RWPE2 (cell line): ENCODE results near the gene TICAM1.

Source experiments
- ATAC-seq: fragments of 200-7000 bp; cut with Tn5 transposase; 3 replicates; pipeline ENCODE4 v1.9.1; 2021; ENCODE audit warnings: low read depth
- DNase-seq: peaks from one replicate; pipeline ENCODE4 v3.0.0-alpha.2; 2020; ENCODE audit warnings: low spot score
- H3K27ac ChIP-seq: fragments of 450-650 bp; 2 replicates; pipeline ENCODE4 v1.5.1; 2017; ENCODE audit warnings: mild to moderate bottlenecking; ENCODE audit not compliant: poor library complexity, severe bottlenecking
- H3K27me3 ChIP-seq: fragments of 250-450 bp; sonication (Bioruptor Pico); 2 replicates; pipeline ENCODE4 v1.5.1; 2021; ENCODE audit warnings: mild to moderate bottlenecking, moderate library complexity; ENCODE audit not compliant: insufficient read depth, poor library complexity, severe bottlenecking
- H3K36me3 ChIP-seq: fragments of 250-450 bp; sonication (Bioruptor Pico); 2 replicates; pipeline ENCODE4 v1.5.1; 2020; ENCODE audit warnings: low read depth, mild to moderate bottlenecking, moderate library complexity
- H3K4me1 ChIP-seq: fragments of 250-450 bp; sonication (Bioruptor Pico); 2 replicates; pipeline ENCODE4 v1.5.1; 2021; ENCODE audit warnings: mild to moderate bottlenecking, moderate library complexity; ENCODE audit not compliant: insufficient read depth, poor library complexity, severe bottlenecking
- H3K4me3 ChIP-seq: fragments of 250-450 bp; sonication (Bioruptor Pico); 2 replicates; pipeline ENCODE4 v1.5.1; 2021; ENCODE audit warnings: mild to moderate bottlenecking, moderate library complexity; ENCODE audit not compliant: severe bottlenecking
- H3K9me3 ChIP-seq: fragments of 250-450 bp; sonication (Bioruptor Pico); 2 replicates; pipeline ENCODE4 v1.5.1; 2021; ENCODE audit warnings: mild to moderate bottlenecking, moderate library complexity; ENCODE audit not compliant: severe bottlenecking
- TF ChIP-seq, protein P1 (sequence below): fragments of 450-650 bp; IDR thresholded peaks from one replicate; pipeline ENCODE4 v1.5.1; 2017; ENCODE audit warnings: mild to moderate bottlenecking, moderate library complexity; ENCODE audit not compliant: poor library complexity, severe bottlenecking

Gene TICAM1

DNA sequence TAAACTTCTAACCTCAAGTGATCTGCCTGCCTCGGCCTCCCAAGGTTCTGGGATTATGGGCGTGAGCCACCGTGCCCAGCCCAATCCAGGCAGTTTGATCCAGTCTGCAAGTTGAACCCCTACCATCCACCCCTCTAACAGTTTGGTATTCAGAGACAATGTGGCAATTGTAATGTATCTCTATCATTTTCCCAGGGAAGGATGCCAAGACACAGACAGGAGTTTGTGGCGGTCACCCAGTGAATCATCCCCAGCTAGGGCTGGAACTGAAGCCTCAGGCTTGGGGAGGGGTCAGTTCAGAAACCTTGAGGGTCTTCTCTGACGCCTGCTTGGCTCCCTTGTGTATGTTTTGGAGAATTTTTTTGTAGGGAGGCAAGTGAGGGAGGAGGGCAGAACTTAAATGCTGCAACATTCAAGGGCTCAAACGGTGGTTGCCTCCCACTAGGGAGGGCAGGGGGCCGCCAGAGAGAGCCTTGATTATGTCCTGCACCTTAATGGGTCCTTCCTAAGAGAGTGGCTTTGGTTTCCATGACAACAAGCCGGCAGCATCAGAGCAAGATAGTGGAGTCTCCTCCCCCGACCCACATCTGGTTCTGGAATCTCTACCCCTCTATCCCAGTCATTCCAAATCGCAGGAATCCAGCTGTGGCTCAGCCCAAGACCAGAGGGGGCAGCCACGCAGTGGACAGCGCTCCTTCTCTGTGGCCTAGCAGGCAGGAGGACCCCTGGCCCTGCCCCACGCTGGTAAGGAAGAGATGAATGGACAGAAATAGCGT is 54.9 kb downstream of the TICAM1 start:
- no peak overlapping the region for H3K27ac ChIP-seq

DNA sequence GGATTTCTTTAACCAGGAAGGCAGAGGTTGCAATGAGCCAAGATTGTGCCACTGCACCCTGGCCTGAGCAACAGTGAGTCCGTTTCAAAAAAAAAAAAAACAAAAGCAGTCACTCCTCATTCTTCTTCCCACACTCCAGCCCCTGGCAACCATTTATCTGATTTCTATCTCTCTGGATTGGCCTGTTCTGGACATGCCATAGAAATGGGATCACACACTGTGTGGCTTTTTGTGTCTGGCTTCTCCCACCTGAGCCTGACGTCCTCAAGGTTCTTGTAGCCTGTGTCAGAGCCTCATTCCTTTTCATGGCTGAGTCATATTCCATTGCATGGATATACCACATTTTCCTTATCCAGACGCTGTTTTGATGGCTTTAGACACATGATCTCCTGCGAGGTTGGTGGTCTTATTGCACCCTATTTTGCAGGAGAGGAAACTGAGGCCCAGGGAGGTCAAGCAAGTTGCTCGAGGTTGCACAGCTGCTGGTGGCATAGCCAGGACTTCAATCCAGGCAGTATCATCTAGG is 55.8 kb downstream of the TICAM1 start:
- TF ChIP-seq, protein P1, sequence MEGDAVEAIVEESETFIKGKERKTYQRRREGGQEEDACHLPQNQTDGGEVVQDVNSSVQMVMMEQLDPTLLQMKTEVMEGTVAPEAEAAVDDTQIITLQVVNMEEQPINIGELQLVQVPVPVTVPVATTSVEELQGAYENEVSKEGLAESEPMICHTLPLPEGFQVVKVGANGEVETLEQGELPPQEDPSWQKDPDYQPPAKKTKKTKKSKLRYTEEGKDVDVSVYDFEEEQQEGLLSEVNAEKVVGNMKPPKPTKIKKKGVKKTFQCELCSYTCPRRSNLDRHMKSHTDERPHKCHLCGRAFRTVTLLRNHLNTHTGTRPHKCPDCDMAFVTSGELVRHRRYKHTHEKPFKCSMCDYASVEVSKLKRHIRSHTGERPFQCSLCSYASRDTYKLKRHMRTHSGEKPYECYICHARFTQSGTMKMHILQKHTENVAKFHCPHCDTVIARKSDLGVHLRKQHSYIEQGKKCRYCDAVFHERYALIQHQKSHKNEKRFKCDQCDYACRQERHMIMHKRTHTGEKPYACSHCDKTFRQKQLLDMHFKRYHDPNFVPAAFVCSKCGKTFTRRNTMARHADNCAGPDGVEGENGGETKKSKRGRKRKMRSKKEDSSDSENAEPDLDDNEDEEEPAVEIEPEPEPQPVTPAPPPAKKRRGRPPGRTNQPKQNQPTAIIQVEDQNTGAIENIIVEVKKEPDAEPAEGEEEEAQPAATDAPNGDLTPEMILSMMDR = no peak
- Histone ChIP-seq H3K36me3 (no peaks in the 10 kb centered on the region), H3K9me3 (no peaks in the 10 kb centered on the region), H3K27ac (no peak overlapping the region), H3K27me3 (no peaks in the 10 kb centered on the region), H3K4me3 (no peak overlapping the region), H3K4me1 (no peaks in the 10 kb centered on the region)
- no peak for DNase-seq
- ATAC-seq = no peak

More for the DNA sequence above, 54.9 kb downstream of the TICAM1 start:
- no peaks in the 10 kb centered on the region for H3K4me1 ChIP-seq
- no peak for DNase-seq
- H3K27me3 ChIP-seq = no peaks in the 10 kb centered on the region
- no peaks in the 10 kb centered on the region for H3K36me3 ChIP-seq
- ATAC-seq = no peak
- H3K9me3 ChIP-seq = no peaks in the 10 kb centered on the region
- no peak overlapping the region for H3K4me3 ChIP-seq
- TF ChIP-seq, protein P1 = no peak

DNA sequence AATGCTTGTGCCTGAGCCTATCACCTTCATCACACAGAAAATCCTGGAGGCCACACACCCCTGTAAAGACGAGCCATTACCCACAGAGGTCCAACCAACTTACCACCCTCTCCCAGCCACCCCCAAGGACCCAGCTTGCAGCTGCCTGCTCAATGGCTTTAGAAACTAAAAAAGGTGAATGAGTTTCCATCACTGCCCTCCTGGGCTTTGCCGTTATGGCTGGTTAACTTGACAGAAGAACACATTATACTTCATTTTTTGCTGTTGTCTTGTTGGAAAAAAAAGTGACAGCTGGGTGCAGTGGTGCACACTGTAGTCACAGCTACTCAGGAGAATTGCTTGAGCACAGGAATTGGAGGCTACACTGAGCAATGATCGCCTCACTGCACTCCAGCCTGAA is 57.4 kb downstream of the TICAM1 start:
- ATAC-seq (no peak), DNase-seq (no peak)
- H3K36me3 ChIP-seq = no peaks in the 10 kb centered on the region
- no peaks in the 10 kb centered on the region for H3K27me3 ChIP-seq
- H3K27ac ChIP-seq = no peak overlapping the region
- no peaks in the 10 kb centered on the region for H3K4me1 ChIP-seq
- TF ChIP-seq, protein P1 = no peak
- no peaks in the 10 kb centered on the region for H3K9me3 ChIP-seq
- no peak overlapping the region for H3K4me3 ChIP-seq

DNA sequence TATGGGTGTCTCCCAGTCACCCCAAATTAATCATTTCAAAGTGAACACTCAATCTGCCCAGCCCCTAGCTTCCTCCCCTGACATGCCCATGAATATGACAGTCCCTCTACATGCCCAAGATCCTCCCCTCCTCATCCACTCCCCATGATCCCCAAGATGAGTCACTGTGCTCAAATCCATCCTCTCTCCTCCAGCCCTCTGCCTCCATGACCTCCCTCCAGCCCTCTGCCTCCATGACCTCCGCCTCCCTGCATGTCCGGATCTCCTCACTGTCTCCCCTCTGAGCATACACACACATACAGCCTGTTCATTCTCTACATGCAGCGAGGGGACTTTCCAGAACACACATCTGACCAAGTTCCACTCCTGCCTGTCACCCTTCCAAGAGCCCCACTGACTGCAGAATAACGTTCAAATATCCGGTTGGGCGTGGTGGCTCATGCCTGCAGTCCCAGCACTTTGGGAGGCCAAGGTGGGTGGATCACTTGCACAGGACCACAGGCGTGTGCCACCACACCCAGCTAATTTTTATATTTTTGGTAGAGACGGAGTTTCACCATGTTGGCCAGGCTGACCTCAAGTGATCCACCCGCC is 58.4 kb downstream of the TICAM1 start:
- Histone ChIP-seq H3K27ac (no peak overlapping the region), H3K36me3 (no peaks in the 10 kb centered on the region), H3K4me1 (no peaks in the 10 kb centered on the region), H3K4me3 (no peak overlapping the region), H3K27me3 (no peaks in the 10 kb centered on the region), H3K9me3 (no peaks in the 10 kb centered on the region)
- DNase-seq (no peak), ATAC-seq (no peak)
- TF ChIP-seq, protein P1 = no peak

DNA sequence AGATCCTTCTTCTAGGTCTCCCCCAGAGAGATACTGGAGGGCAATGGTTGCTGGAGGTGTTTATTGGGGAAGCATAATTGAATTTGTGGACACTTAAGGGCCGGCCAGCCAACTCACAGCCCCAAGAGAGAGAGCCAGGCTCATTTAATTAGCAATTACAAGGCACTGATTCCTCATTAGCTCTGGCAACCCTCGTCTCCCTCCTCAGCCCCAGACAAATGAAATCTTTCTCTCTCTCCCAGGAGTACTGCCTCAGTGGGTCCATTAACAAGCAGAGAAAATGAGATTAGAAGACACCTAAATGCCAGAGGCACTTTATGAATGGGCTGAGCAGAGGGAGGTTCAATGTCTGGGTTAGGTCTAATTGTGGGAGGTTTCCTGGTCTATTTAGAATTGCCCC is 58.9 kb downstream of the TICAM1 start:
- H3K36me3 ChIP-seq = no peaks in the 10 kb centered on the region
- ATAC-seq (no peak), DNase-seq (no peak)
- no peaks in the 10 kb centered on the region for H3K4me1 ChIP-seq
- TF ChIP-seq, protein P1 = no peak
- H3K27ac ChIP-seq = no peak overlapping the region
- no peaks in the 10 kb centered on the region for H3K27me3 ChIP-seq
- H3K9me3 ChIP-seq = no peaks in the 10 kb centered on the region
- no peak overlapping the region for H3K4me3 ChIP-seq
